Sigmoid colon (tissue), 7 donors: ENCODE measurements around the gene TRAF2. TPM values are rescaled to one million over a fixed set of nuclear protein-coding genes. Genes with fewer than 3 reads are reported as not detected.

Experiments used
- DNase-seq: peaks from one replicate; pipeline ENCODE4 v3.0.0-alpha.2; 2019
- H3K27ac ChIP-seq, 4 donors: fragments of 200-600 bp; sonication (generic); one replicate each; pipeline ENCODE4 v1.5.1; 2016 to 2019; ENCODE audit warnings: mild to moderate bottlenecking in 1 of 4
- H3K27me3 ChIP-seq, 3 donors: fragments of 200-600 bp; sonication (generic); one replicate each; pipeline ENCODE4 v1.5.1; 2019; ENCODE audit warnings: mild to moderate bottlenecking in 1 of 3
- H3K36me3 ChIP-seq, 4 donors: fragments of 200-600 bp; sonication (generic); one replicate each; pipeline ENCODE4 v1.5.1; 2016 to 2019
- H3K4me1 ChIP-seq, 4 donors: fragments of 200-600 bp; sonication (generic); one replicate each; pipeline ENCODE4 v1.5.1; 2017 to 2019
- H3K4me3 ChIP-seq, 4 donors: fragments of 200-600 bp; sonication (generic); one replicate each; pipeline ENCODE4 v1.5.1; 2017 to 2019; ENCODE audit warnings: mild to moderate bottlenecking in 2 of 4, moderate library complexity in 1 of 4
- H3K9me3 ChIP-seq, 4 donors: fragments of 200-600 bp in 3 of 4; sonication (generic) in 3 of 4; one replicate each; pipeline versions ENCODE4 v1.5.1 to v1.6.1; 2013 to 2019
- CTCF ChIP-seq, 4 experiments: fragments of 450-650 bp in 3 of 4; fragments of 200-600 bp in 1 of 4; IDR thresholded peaks; one replicate each; pipeline ENCODE4 v1.5.1; 2016 to 2019; ENCODE audit warnings: antibody characterized with exemption in 4 of 4, mild to moderate bottlenecking in 3 of 4, moderate library complexity in 2 of 4
- EP300 ChIP-seq, 4 donors: sonication (generic); formaldehyde crosslinking; IDR thresholded peaks; one replicate each; pipeline ENCODE4 v1.6.1; 2017; ENCODE audit warnings: antibody characterized with exemption in 4 of 4
- POLR2A ChIP-seq, 2 donors: fragments of 450-650 bp; IDR thresholded peaks; one replicate each; pipeline ENCODE4 v1.6.1; 2016; ENCODE audit warnings: antibody characterized with exemption in 2 of 2, mild to moderate bottlenecking in 2 of 2, moderate library complexity in 2 of 2
- POLR2AphosphoS5 ChIP-seq, 4 donors: sonication (generic); formaldehyde crosslinking; IDR thresholded peaks; one replicate each; pipeline ENCODE4 v1.6.1; 2017; ENCODE audit warnings: antibody characterized with exemption in 4 of 4
- WGBS, 2 donors: extraction: QIAGEN DNeasy Blood & Tissue Kit; methylation state at CpG; one replicate each; pipeline ENCODE4 v1.1.7; 2013; 5-methylcytosine and 5-hydroxymethylcytosine counted together
- intact Hi-C: fragments of 100-400 bp; cut with DNase I; formaldehyde crosslinking; loops from one replicate; pipeline ENCODE4 v1.15.1; 2023
- polyA plus RNA-seq, 3 donors: library from polyadenylated mRNA; stranded (reverse); fragments of 200-250 nt; gene quantifications; one replicate each; pipeline ENCODE4 v1.2.3, GENCODE V29; 2013
- total RNA-seq, 4 donors: library from RNA; depleted of rRNA; stranded (reverse); fragments of >200 nt; gene quantifications; one replicate each; pipeline ENCODE4 v1.1.0, GENCODE V29; 2016
- donor health status: healthy with polysubstance abuse.
- donor health status: Bipolar disorder and iron deficiency.
- donor health status: healthy.

TRAF2 gene
- total and polyA plus RNA-seq, 7 donors: 1.8 to 21.9 (median 5.5) TPM

- WGBS, 2 donors: 91 to 95% methylated on average over 22 of the region's 22 CpGs
- H3K27ac ChIP-seq: no peak overlapping the region
- H3K9me3 ChIP-seq: no peaks in the 10 kb centered on the region
- H3K27me3 ChIP-seq: no peaks in the 10 kb centered on the region
- H3K4me3 ChIP-seq: no peak overlapping the region
- peak; percentile 61 for DNase-seq
- peaks cover 21 to 40% (median 31%) of the 10 kb centered on the region in 4 donors for H3K36me3 ChIP-seq
- intact Hi-C loops: no loop called here
- peaks cover 0 to 38% (median 29%) of the 10 kb centered on the region in 4 donors for H3K4me1 ChIP-seq
- TF ChIP-seq POLR2AphosphoS5 (IDR thresholded peaks at IDR 0.05) (no peak), POLR2A (IDR thresholded peaks at IDR 0.05) (no peak)
Observed at GRCh38 chr9:136860933-136861873, 25.1 kb upstream of the TRAF2 start.

GRCh38 chr9:136861874-136862457 lies 24.4 kb upstream of the TRAF2 start:
- Histone ChIP-seq H3K27me3 (no peaks in the 10 kb centered on the region), H3K36me3 (peaks cover 21 to 40% (median 31%) of the 10 kb centered on the region in 4 donors)

GRCh38 chr9:136862849-136863622 lies 23.3 kb upstream of the TRAF2 start:
- Histone ChIP-seq H3K4me1 (peaks cover 0 to 47% (median 35%) of the 10 kb centered on the region in 4 donors), H3K36me3 (peaks cover 21 to 40% (median 31%) of the 10 kb centered on the region in 4 donors), H3K27ac (no peak overlapping the region), H3K4me3 (no peak overlapping the region), H3K27me3 (no peaks in the 10 kb centered on the region), H3K9me3 (no peaks in the 10 kb centered on the region)
- 90 to 95% methylated on average over 31 of the region's 31 CpGs for WGBS, 2 donors
- peak; percentile 63 for DNase-seq
- intact Hi-C loops: no loop called here
- TF ChIP-seq POLR2AphosphoS5 (IDR thresholded peaks at IDR 0.05) (no peak), POLR2A (IDR thresholded peaks at IDR 0.05) (no peak), EP300 (IDR thresholded peaks at IDR 0.05) (no peak), CTCF (IDR thresholded peaks at IDR 0.05) (no peak)

More at GRCh38 chr9:136861874-136862457, 24.4 kb upstream of the TRAF2 start:
- Histone ChIP-seq H3K27ac (no peak overlapping the region), H3K4me3 (no peak overlapping the region), H3K9me3 (no peaks in the 10 kb centered on the region), H3K4me1 (peaks cover 0 to 42% (median 32%) of the 10 kb centered on the region in 4 donors)
- WGBS, 2 donors: 86 to 89% methylated on average over 26 of the region's 26 CpGs
- DNase-seq: no peak
- intact Hi-C loops: no loop called here
- TF ChIP-seq POLR2AphosphoS5 (IDR thresholded peaks at IDR 0.05) (no peak), EP300 (IDR thresholded peaks at IDR 0.05) (no peak), POLR2A (IDR thresholded peaks at IDR 0.05) (no peak), CTCF (IDR thresholded peaks at IDR 0.05) (no peak)

GRCh38 chr9:136863623-136864273 lies 22.6 kb upstream of the TRAF2 start:
- Histone ChIP-seq H3K27me3 (no peaks in the 10 kb centered on the region), H3K9me3 (no peaks in the 10 kb centered on the region), H3K27ac (no peak overlapping the region), H3K4me3 (no peak overlapping the region), H3K4me1 (peaks cover 0 to 40% (median 32%) of the 10 kb centered on the region in 4 donors), H3K36me3 (peaks cover 21 to 40% (median 31%) of the 10 kb centered on the region in 4 donors)
- no peak for TF ChIP-seq POLR2A (IDR thresholded peaks at IDR 0.05)
- no peak for TF ChIP-seq CTCF (IDR thresholded peaks at IDR 0.05)
- TF ChIP-seq POLR2AphosphoS5 (IDR thresholded peaks at IDR 0.05): no peak
- TF ChIP-seq EP300 (IDR thresholded peaks at IDR 0.05): no peak
- 91 to 93% methylated on average over 12 of the region's 12 CpGs for WGBS, 2 donors
- intact Hi-C loops: loop anchor here (2.0 kb wide), 2 partner anchors 13 to 23 kb away; partner anchors contain the start of gene TRAF2
- DNase-seq: no peak
